ENCODE data around the gene TAGLN3. TPM values are rescaled to one million over a fixed set of nuclear protein-coding genes. Genes with fewer than 3 reads are reported as not detected.

Gene TAGLN3
- total and polyA plus RNA-seq, 2 of the 13 experiments (the other 11 are each of a cell fraction or from before 2014, with no cell fraction given) = 0.51 to 0.91 TPM

DNA sequence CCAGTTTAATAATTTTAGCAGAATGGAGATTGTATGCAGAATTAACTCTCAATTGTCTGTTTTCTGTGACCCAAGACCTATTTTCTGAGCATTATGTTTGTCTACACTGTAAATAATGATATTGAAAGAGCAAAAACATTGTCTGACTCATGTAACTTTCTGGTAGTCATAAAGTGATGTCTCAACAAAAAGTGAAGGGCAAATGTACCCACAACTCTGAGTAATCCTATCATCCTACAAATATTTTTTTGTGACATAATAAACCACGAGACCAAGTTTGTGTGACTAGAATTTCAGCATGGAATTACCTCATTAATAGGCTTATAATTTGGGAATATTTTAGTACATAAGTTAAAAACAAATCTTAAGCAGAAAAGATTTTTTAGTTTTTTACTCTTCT, 35.3 kb upstream of the TAGLN3 start:
- Histone ChIP-seq H3K4me3 (replicated peaks in 1 of 3; ENCODE audit: insufficient read depth in 1 of 3, low read depth in 2 of 3, low read length in 3 of 3) (no peak overlapping the region), H3K4me1 (ENCODE audit: insufficient read depth, low read length) (peaks cover 10% of the 10 kb centered on the region), H4K20me1 (ENCODE audit: insufficient read depth, low read length) (no peaks in the 10 kb centered on the region), H3K79me2 (ENCODE audit: insufficient read depth, low read length) (no peaks in the 10 kb centered on the region), H3K27ac (ENCODE audit: extremely low read length, insufficient read depth, low read length) (no peak overlapping the region), H2AFZ (ENCODE audit: low read length) (no peak overlapping the region), H3K36me3 (replicated peaks in 1 of 2; ENCODE audit: control insufficient read depth in 1 of 2, insufficient read depth in 2 of 2, low read length in 2 of 2) (peaks cover 4% of the 10 kb centered on the region in 2 experiments; a peak in 3 of 5 replicates), H3K9ac (ENCODE audit: insufficient read depth, low read depth, low read length) (no peak overlapping the region), H3K27me3 (ENCODE audit: control insufficient read depth in 1 of 2, insufficient read depth in 2 of 2, low read length in 2 of 2) (no peaks in the 10 kb centered on the region), H3K4me2 (ENCODE audit: low read depth, low read length) (no peak overlapping the region), H3K9me3 (ENCODE audit: low read length) (no peaks in the 10 kb centered on the region)
- BruUV-seq (replicated peaks) = no TSS peak
- ATAC-seq = no peak
- intact Hi-C loops (cut with micrococcal nuclease; ENCODE audit: unreplicated experiment) (no loop called here), in situ Hi-C loops (cut with HindIII; ENCODE audit: extremely low pct_ligation_motif_present, low pct_unique_long_range_greater_than_20kb) (no loop called here)
- CTCF ChIA-PET (ENCODE audit: low intra/inter-chr PET ratio, low total read pairs) = no interaction called here
- TF ChIP-seq MAFF (IDR thresholded peaks at IDR 0.05; ENCODE audit: low read depth, low read length) = 0 out of 2 replicates have a peak, but pooled peaks have one; percentile 22
- TF ChIP-seq, protein P1, sequence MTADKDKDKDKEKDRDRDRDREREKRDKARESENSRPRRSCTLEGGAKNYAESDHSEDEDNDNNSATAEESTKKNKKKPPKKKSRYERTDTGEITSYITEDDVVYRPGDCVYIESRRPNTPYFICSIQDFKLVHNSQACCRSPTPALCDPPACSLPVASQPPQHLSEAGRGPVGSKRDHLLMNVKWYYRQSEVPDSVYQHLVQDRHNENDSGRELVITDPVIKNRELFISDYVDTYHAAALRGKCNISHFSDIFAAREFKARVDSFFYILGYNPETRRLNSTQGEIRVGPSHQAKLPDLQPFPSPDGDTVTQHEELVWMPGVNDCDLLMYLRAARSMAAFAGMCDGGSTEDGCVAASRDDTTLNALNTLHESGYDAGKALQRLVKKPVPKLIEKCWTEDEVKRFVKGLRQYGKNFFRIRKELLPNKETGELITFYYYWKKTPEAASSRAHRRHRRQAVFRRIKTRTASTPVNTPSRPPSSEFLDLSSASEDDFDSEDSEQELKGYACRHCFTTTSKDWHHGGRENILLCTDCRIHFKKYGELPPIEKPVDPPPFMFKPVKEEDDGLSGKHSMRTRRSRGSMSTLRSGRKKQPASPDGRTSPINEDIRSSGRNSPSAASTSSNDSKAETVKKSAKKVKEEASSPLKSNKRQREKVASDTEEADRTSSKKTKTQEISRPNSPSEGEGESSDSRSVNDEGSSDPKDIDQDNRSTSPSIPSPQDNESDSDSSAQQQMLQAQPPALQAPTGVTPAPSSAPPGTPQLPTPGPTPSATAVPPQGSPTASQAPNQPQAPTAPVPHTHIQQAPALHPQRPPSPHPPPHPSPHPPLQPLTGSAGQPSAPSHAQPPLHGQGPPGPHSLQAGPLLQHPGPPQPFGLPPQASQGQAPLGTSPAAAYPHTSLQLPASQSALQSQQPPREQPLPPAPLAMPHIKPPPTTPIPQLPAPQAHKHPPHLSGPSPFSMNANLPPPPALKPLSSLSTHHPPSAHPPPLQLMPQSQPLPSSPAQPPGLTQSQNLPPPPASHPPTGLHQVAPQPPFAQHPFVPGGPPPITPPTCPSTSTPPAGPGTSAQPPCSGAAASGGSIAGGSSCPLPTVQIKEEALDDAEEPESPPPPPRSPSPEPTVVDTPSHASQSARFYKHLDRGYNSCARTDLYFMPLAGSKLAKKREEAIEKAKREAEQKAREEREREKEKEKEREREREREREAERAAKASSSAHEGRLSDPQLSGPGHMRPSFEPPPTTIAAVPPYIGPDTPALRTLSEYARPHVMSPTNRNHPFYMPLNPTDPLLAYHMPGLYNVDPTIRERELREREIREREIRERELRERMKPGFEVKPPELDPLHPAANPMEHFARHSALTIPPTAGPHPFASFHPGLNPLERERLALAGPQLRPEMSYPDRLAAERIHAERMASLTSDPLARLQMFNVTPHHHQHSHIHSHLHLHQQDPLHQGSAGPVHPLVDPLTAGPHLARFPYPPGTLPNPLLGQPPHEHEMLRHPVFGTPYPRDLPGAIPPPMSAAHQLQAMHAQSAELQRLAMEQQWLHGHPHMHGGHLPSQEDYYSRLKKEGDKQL (CRISPR knock-in tag; IDR thresholded peaks at IDR 0.05; ENCODE audit: low read depth) = no peak
- POLR2A ChIA-PET = no interaction called here
- 100% methylated on average over 1 of the region's 1 CpG for WGBS (ENCODE audit: low lambda C conversion rate)
- FAIRE-seq = no peak
- no peak for DNase-seq (ENCODE audit: low spot score)

DNA sequence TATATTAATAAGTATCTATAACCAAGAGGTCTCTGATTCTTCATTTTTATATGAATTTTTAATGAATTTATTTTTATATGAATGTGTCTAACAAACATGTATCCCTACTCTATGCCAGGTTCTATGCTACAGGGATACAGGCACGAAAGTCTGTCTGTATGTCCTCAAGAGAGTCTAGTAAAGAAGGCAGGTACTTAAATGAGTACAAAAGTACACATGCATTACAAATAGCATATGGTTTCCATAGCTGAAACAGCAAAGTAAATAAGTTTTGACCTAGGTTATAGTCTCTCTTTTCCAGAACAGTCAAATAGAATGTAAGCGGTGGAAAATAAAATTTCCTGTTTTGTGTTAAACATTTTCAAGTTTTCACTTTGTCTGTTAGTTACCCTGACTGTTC, 33.2 kb upstream of the TAGLN3 start:
- CTCF ChIA-PET (ENCODE audit: low intra/inter-chr PET ratio, low total read pairs) = interaction anchor here (6.1 kb wide), 1 partner anchor 247 kb away, joined by 79 read pairs; no protein-coding TSS in a partner anchor
- ATAC-seq (no peak), DNase-seq (ENCODE audit: low spot score) (no peak), FAIRE-seq (no peak)
- H4K20me1 ChIP-seq (ENCODE audit: insufficient read depth, low read length) = no peaks in the 10 kb centered on the region
- TF ChIP-seq ZNF253 (CRISPR knock-in tag; IDR thresholded peaks at IDR 0.05; ENCODE audit: borderline replicate concordance) (no peak), ZNF44 (CRISPR knock-in tag; IDR thresholded peaks at IDR 0.05) (no peak), IRX3 (CRISPR knock-in tag; IDR thresholded peaks at IDR 0.05; ENCODE audit: borderline replicate concordance, low read depth) (no peak), ZNF564 (CRISPR knock-in tag; IDR thresholded peaks at IDR 0.05) (no peak), HOXD1 (CRISPR knock-in tag; IDR thresholded peaks at IDR 0.05) (no peak)
- TF ChIP-seq, protein P2, sequence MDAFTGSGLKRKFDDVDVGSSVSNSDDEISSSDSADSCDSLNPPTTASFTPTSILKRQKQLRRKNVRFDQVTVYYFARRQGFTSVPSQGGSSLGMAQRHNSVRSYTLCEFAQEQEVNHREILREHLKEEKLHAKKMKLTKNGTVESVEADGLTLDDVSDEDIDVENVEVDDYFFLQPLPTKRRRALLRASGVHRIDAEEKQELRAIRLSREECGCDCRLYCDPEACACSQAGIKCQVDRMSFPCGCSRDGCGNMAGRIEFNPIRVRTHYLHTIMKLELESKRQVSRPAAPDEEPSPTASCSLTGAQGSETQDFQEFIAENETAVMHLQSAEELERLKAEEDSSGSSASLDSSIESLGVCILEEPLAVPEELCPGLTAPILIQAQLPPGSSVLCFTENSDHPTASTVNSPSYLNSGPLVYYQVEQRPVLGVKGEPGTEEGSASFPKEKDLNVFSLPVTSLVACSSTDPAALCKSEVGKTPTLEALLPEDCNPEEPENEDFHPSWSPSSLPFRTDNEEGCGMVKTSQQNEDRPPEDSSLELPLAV (CRISPR knock-in tag; conservative IDR thresholded peaks at IDR 0.05; ENCODE audit: low read depth) = no peak
- TF ChIP-seq, protein P3, sequence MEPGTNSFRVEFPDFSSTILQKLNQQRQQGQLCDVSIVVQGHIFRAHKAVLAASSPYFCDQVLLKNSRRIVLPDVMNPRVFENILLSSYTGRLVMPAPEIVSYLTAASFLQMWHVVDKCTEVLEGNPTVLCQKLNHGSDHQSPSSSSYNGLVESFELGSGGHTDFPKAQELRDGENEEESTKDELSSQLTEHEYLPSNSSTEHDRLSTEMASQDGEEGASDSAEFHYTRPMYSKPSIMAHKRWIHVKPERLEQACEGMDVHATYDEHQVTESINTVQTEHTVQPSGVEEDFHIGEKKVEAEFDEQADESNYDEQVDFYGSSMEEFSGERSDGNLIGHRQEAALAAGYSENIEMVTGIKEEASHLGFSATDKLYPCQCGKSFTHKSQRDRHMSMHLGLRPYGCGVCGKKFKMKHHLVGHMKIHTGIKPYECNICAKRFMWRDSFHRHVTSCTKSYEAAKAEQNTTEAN (CRISPR knock-in tag; conservative IDR thresholded peaks at IDR 0.05) = no peak
- H3K36me3 ChIP-seq (replicated peaks in 1 of 2; ENCODE audit: control insufficient read depth in 1 of 2, insufficient read depth in 2 of 2, low read length in 2 of 2) = peaks cover 4 to 5% of the 10 kb centered on the region in 2 experiments; a peak in 3 of 5 replicates
- no peaks in the 10 kb centered on the region for H3K9me3 ChIP-seq (ENCODE audit: low read length)
- intact Hi-C loops (cut with micrococcal nuclease; ENCODE audit: unreplicated experiment) = no loop called here
- 93% methylated on average over 2 of the region's 2 CpGs for WGBS (ENCODE audit: low lambda C conversion rate)
- peaks cover 10% of the 10 kb centered on the region for H3K4me1 ChIP-seq (ENCODE audit: insufficient read depth, low read length)
- no peak overlapping the region for H2AFZ ChIP-seq (ENCODE audit: low read length)
- no peak overlapping the region for H3K4me3 ChIP-seq (replicated peaks in 1 of 3; ENCODE audit: insufficient read depth in 1 of 3, low read depth in 2 of 3, low read length in 3 of 3)
- in situ Hi-C loops (cut with HindIII; ENCODE audit: extremely low pct_ligation_motif_present, low pct_unique_long_range_greater_than_20kb) = no loop called here
- no peak overlapping the region for H3K9ac ChIP-seq (ENCODE audit: insufficient read depth, low read depth, low read length)
- H3K79me2 ChIP-seq (ENCODE audit: insufficient read depth, low read length) = no peaks in the 10 kb centered on the region
- H3K4me2 ChIP-seq (ENCODE audit: low read depth, low read length) = no peak overlapping the region
- H3K27me3 ChIP-seq (ENCODE audit: control insufficient read depth in 1 of 2, insufficient read depth in 2 of 2, low read length in 2 of 2) = no peaks in the 10 kb centered on the region
- no peak overlapping the region for H3K27ac ChIP-seq (ENCODE audit: extremely low read length, insufficient read depth, low read length)
- no TSS peak for BruUV-seq (replicated peaks)
- POLR2A ChIA-PET = no interaction called here
